Measurements from ENCODE around the gene SSH3.

DNA sequence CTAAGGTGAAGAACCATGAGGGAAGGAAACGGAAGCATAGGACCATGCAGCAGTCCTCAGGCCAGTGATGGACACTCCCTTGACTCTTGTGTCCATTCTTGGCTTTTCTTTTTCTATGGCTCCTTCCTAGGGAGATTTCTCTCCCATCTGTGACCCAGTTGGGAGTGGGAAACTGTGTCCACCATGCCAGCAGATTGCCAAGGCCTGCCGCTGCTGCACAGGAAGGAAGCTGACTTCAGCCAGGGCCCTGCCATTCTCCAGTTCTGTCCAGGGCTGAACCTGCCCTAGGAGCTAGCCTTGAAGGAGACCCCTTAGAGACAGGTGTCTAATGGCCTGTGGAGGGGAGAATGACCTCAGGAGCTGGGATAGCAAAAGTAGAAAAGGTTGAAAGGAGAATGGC is 17.4 kb downstream of the SSH3 start:
- TF ChIP-seq CTCF (IDR thresholded peaks at IDR 0.05), result no peak
- no peak for TF ChIP-seq POLR2A (IDR thresholded peaks at IDR 0.05)
